GM23338 (cell line): Measurements from ENCODE around the gene SLC25A48. TPM values are rescaled to one million over a fixed set of nuclear protein-coding genes. Genes with fewer than 3 reads are reported as not detected.

Experiments
- ATAC-seq: fragments of 200-7000 bp; cut with Tn5 transposase; 3 replicates; pipeline ENCODE4 v1.9.1; 2020
- DNase-seq: peaks from one replicate; pipeline ENCODE4 v3.0.0-alpha.2; 2015; ENCODE audit warnings: low spot score
- H2AFZ ChIP-seq: fragments of 200-600 bp; sonication (generic); 2 replicates; pipeline ENCODE4 v1.8.0; 2016; ENCODE audit warnings: antibody characterized with exemption, mild to moderate bottlenecking, moderate library complexity
- H3F3A ChIP-seq: fragments of 200-600 bp; sonication (generic); replicated peaks from 2 replicates; pipeline ENCODE4 v1.8.0; 2017; ENCODE audit warnings: antibody characterized with exemption, mixed run types, low read depth
- H3K27ac ChIP-seq: fragments of 200-600 bp; sonication (generic); 2 replicates; pipeline ENCODE4 v1.6.1; 2016; ENCODE audit warnings: low read depth
- H3K27me3 ChIP-seq: fragments of 200-600 bp; sonication (generic); 2 replicates; pipeline ENCODE4 v1.8.0; 2016; ENCODE audit warnings: mild to moderate bottlenecking, mixed run types, moderate library complexity; ENCODE audit not compliant: insufficient read depth
- H3K36me3 ChIP-seq: fragments of 200-600 bp; sonication (generic); 2 replicates; pipeline ENCODE4 v1.8.0; 2016; ENCODE audit warnings: mild to moderate bottlenecking; ENCODE audit not compliant: insufficient read depth
- H3K4me1 ChIP-seq: fragments of 200-600 bp; sonication (generic); 2 replicates; pipeline ENCODE4 v1.8.0; 2016; ENCODE audit warnings: mild to moderate bottlenecking, moderate library complexity; ENCODE audit not compliant: insufficient read depth
- H3K4me2 ChIP-seq: fragments of 200-600 bp; sonication (generic); 2 replicates; pipeline ENCODE4 v1.7.1; 2017; ENCODE audit warnings: mixed run types
- H3K4me3 ChIP-seq: fragments of 200-600 bp; sonication (generic); 2 replicates; pipeline ENCODE4 v1.6.1; 2016; ENCODE audit warnings: mixed run types
- H3K79me2 ChIP-seq: fragments of 200-600 bp; sonication (generic); replicated peaks from 2 replicates; pipeline ENCODE4 v1.8.0; 2017; ENCODE audit warnings: mild to moderate bottlenecking; ENCODE audit not compliant: insufficient read depth
- H3K9me2 ChIP-seq: fragments of 200-600 bp; sonication (generic); 2 replicates; pipeline ENCODE4 v1.8.0; 2017; ENCODE audit not compliant: insufficient read depth
- H4K20me1 ChIP-seq: fragments of 200-600 bp; sonication (generic); replicated peaks from 2 replicates; pipeline ENCODE4 v1.8.0; 2017; ENCODE audit warnings: mild to moderate bottlenecking; ENCODE audit not compliant: insufficient read depth
- H3K27ac Mint-ChIP-seq: 2 replicates; pipeline ENCODE4 v1.8.0; 2020; ENCODE audit warnings: inconsistent platforms, mild to moderate bottlenecking, moderate library complexity, mixed read lengths
- H3K27me3 Mint-ChIP-seq: 3 replicates; pipeline ENCODE4 v1.8.0; 2022; ENCODE audit warnings: low read depth, mild to moderate bottlenecking, moderate library complexity, mixed read lengths, inconsistent platforms; ENCODE audit not compliant: insufficient read depth, poor library complexity
- H3K36me3 Mint-ChIP-seq: 3 replicates; pipeline ENCODE4 v1.8.0; 2021; ENCODE audit warnings: low read depth, mild to moderate bottlenecking, inconsistent platforms, moderate library complexity, mixed read lengths
- H3K4me1 Mint-ChIP-seq: 3 replicates; pipeline ENCODE4 v1.8.0; 2020; ENCODE audit warnings: mild to moderate bottlenecking, inconsistent platforms, mixed read lengths
- H3K4me3 Mint-ChIP-seq: 3 replicates; pipeline ENCODE4 v1.8.0; 2021; ENCODE audit warnings: moderate library complexity, mild to moderate bottlenecking, inconsistent platforms, mixed read lengths
- H3K9me3 Mint-ChIP-seq: 3 replicates; pipeline ENCODE4 v1.8.0; 2020; ENCODE audit warnings: moderate library complexity, mild to moderate bottlenecking, inconsistent platforms, mixed read lengths
- CREB1 ChIP-seq: fragments of 250-450 bp; sonication (Bioruptor Pico); IDR thresholded peaks from 2 replicates; pipeline ENCODE4 v1.5.0; 2020; ENCODE audit warnings: low read depth, mild to moderate bottlenecking, moderate library complexity
- CTCF ChIP-seq, 2 experiments: fragments of 200-600 bp in 1 of 2; sonication (generic) in 1 of 2; conservative IDR thresholded peaks; 2 replicates each; pipeline versions ENCODE4 v1.5.1 to v1.6.1; 2016 to 2017; ENCODE audit warnings: antibody characterized with exemption in 2 of 2, low read depth in 2 of 2, mild to moderate bottlenecking in 2 of 2, moderate library complexity in 1 of 2
- EZH2 ChIP-seq: fragments of 200-600 bp; sonication (generic); IDR thresholded peaks from one replicate; pipeline ENCODE4 v1.8.0; 2017; ENCODE audit warnings: antibody characterized with exemption, mild to moderate bottlenecking, low read depth; ENCODE audit not compliant: unreplicated experiment
- EZH2phosphoT487 ChIP-seq: fragments of 200-600 bp; sonication (generic); IDR thresholded peaks from one replicate; pipeline ENCODE4 v1.8.1; 2018; ENCODE audit warnings: antibody characterized with exemption; ENCODE audit not compliant: unreplicated experiment
- JUNB ChIP-seq: IDR thresholded peaks from one replicate; pipeline ENCODE4 v1.6.1; 2016; ENCODE audit warnings: antibody characterized with exemption; ENCODE audit not compliant: unreplicated experiment
- NANOG ChIP-seq: IDR thresholded peaks from 2 replicates; pipeline ENCODE4 v1.6.1; 2016; ENCODE audit warnings: antibody characterized with exemption, borderline replicate concordance
- POLR2AphosphoS5 ChIP-seq: IDR thresholded peaks from 2 replicates; pipeline ENCODE4 v1.6.1; 2016; ENCODE audit warnings: antibody characterized with exemption, low read depth
- STAT1 ChIP-seq: IDR thresholded peaks from one replicate; pipeline ENCODE4 v1.6.1; 2016; ENCODE audit warnings: antibody characterized with exemption; ENCODE audit not compliant: unreplicated experiment
- ZNF114 ChIP-seq: fragments of 250-450 bp; sonication (Bioruptor Pico); IDR thresholded peaks from 2 replicates; pipeline ENCODE4 v1.5.0; 2020; ENCODE audit warnings: mild to moderate bottlenecking, moderate library complexity
- ZNF331 ChIP-seq: fragments of 250-450 bp; sonication (Bioruptor Pico); IDR thresholded peaks from 2 replicates; pipeline ENCODE4 v1.5.0; 2020; ENCODE audit warnings: low read depth, mild to moderate bottlenecking, moderate library complexity
- polyA plus RNA-seq: library from polyadenylated mRNA; unstranded; fragments of >200 nt; fragmentation: Nextera tagmentation; extraction: Ambion mirVana; gene quantifications from 2 replicates; pipeline ENCODE4 v1.2.1, GENCODE V29; 2016
- total RNA-seq: library from RNA; depleted of rRNA; stranded (reverse); fragments of >200 nt; shearing (Covaris generic); gene quantifications from 2 replicates; pipeline ENCODE4 v1.2.3, GENCODE V29; 2014
- TF ChIP-seq, protein P1 (sequence below): fragments of 250-450 bp; sonication (Bioruptor Pico); IDR thresholded peaks from 2 replicates; pipeline ENCODE4 v1.5.0; 2020; ENCODE audit warnings: mild to moderate bottlenecking, moderate library complexity
- TF ChIP-seq, protein P2 (sequence below): IDR thresholded peaks from one replicate; pipeline ENCODE4 v1.6.1; 2018; ENCODE audit warnings: antibody characterized with exemption; ENCODE audit not compliant: unreplicated experiment
- TF ChIP-seq, protein P3 (sequence below): IDR thresholded peaks from 2 replicates; pipeline ENCODE4 v1.6.1; 2016; ENCODE audit warnings: antibody characterized with exemption

Gene SLC25A48
- total and polyA plus RNA-seq, 2 experiments from 2014 or later, result 1.1 to 1.5 TPM

- TF ChIP-seq ZNF331 (CRISPR knock-in tag) (no peak), STAT1 (no peak), NANOG (no peak), CTCF (conservative IDR thresholded peaks at IDR 0.05; ENCODE audit: low read depth in 2 of 2) (no peak), ZNF114 (no peak), EZH2phosphoT487 (no peak), EZH2 (no peak), JUNB (no peak), POLR2AphosphoS5 (no peak), CREB1 (CRISPR knock-in tag) (no peak)
- TF ChIP-seq, protein P1, sequence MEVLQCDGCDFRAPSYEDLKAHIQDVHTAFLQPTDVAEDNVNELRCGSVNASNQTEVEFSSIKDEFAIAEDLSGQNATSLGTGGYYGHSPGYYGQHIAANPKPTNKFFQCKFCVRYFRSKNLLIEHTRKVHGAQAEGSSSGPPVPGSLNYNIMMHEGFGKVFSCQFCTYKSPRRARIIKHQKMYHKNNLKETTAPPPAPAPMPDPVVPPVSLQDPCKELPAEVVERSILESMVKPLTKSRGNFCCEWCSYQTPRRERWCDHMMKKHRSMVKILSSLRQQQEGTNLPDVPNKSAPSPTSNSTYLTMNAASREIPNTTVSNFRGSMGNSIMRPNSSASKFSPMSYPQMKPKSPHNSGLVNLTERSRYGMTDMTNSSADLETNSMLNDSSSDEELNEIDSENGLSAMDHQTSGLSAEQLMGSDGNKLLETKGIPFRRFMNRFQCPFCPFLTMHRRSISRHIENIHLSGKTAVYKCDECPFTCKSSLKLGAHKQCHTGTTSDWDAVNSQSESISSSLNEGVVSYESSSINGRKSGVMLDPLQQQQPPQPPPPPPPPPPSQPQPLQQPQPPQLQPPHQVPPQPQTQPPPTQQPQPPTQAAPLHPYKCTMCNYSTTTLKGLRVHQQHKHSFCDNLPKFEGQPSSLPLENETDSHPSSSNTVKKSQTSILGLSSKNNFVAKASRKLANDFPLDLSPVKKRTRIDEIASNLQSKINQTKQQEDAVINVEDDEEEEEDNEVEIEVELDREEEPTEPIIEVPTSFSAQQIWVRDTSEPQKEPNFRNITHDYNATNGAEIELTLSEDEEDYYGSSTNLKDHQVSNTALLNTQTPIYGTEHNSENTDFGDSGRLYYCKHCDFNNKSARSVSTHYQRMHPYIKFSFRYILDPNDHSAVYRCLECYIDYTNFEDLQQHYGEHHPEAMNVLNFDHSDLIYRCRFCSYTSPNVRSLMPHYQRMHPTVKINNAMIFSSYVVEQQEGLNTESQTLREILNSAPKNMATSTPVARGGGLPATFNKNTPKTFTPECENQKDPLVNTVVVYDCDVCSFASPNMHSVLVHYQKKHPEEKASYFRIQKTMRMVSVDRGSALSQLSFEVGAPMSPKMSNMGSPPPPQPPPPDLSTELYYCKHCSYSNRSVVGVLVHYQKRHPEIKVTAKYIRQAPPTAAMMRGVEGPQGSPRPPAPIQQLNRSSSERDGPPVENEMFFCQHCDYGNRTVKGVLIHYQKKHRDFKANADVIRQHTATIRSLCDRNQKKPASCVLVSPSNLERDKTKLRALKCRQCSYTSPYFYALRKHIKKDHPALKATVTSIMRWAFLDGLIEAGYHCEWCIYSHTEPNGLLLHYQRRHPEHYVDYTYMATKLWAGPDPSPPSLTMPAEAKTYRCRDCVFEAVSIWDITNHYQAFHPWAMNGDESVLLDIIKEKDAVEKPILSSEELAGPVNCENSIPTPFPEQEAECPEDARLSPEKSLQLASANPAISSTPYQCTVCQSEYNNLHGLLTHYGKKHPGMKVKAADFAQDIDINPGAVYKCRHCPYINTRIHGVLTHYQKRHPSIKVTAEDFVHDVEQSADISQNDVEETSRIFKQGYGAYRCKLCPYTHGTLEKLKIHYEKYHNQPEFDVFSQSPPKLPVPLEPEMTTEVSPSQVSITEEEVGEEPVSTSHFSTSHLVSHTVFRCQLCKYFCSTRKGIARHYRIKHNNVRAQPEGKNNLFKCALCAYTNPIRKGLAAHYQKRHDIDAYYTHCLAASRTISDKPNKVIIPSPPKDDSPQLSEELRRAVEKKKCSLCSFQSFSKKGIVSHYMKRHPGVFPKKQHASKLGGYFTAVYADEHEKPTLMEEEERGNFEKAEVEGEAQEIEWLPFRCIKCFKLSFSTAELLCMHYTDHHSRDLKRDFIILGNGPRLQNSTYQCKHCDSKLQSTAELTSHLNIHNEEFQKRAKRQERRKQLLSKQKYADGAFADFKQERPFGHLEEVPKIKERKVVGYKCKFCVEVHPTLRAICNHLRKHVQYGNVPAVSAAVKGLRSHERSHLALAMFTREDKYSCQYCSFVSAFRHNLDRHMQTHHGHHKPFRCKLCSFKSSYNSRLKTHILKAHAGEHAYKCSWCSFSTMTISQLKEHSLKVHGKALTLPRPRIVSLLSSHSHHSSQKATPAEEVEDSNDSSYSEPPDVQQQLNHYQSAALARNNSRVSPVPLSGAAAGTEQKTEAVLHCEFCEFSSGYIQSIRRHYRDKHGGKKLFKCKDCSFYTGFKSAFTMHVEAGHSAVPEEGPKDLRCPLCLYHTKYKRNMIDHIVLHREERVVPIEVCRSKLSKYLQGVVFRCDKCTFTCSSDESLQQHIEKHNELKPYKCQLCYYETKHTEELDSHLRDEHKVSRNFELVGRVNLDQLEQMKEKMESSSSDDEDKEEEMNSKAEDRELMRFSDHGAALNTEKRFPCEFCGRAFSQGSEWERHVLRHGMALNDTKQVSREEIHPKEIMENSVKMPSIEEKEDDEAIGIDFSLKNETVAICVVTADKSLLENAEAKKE (CRISPR knock-in tag), result no peak
- TF ChIP-seq, protein P2, sequence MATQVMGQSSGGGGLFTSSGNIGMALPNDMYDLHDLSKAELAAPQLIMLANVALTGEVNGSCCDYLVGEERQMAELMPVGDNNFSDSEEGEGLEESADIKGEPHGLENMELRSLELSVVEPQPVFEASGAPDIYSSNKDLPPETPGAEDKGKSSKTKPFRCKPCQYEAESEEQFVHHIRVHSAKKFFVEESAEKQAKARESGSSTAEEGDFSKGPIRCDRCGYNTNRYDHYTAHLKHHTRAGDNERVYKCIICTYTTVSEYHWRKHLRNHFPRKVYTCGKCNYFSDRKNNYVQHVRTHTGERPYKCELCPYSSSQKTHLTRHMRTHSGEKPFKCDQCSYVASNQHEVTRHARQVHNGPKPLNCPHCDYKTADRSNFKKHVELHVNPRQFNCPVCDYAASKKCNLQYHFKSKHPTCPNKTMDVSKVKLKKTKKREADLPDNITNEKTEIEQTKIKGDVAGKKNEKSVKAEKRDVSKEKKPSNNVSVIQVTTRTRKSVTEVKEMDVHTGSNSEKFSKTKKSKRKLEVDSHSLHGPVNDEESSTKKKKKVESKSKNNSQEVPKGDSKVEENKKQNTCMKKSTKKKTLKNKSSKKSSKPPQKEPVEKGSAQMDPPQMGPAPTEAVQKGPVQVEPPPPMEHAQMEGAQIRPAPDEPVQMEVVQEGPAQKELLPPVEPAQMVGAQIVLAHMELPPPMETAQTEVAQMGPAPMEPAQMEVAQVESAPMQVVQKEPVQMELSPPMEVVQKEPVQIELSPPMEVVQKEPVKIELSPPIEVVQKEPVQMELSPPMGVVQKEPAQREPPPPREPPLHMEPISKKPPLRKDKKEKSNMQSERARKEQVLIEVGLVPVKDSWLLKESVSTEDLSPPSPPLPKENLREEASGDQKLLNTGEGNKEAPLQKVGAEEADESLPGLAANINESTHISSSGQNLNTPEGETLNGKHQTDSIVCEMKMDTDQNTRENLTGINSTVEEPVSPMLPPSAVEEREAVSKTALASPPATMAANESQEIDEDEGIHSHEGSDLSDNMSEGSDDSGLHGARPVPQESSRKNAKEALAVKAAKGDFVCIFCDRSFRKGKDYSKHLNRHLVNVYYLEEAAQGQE, result no peak
- TF ChIP-seq, protein P3, sequence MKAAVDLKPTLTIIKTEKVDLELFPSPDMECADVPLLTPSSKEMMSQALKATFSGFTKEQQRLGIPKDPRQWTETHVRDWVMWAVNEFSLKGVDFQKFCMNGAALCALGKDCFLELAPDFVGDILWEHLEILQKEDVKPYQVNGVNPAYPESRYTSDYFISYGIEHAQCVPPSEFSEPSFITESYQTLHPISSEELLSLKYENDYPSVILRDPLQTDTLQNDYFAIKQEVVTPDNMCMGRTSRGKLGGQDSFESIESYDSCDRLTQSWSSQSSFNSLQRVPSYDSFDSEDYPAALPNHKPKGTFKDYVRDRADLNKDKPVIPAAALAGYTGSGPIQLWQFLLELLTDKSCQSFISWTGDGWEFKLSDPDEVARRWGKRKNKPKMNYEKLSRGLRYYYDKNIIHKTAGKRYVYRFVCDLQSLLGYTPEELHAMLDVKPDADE, result no peak
- no peak overlapping the region for H3K4me2 ChIP-seq
- DNase-seq, result no peak
Measured at GRCh38 chr5:135821802-135822201, 12.7 kb upstream of the SLC25A48 start.

More at GRCh38 chr5:135821802-135822201, 12.7 kb upstream of the SLC25A48 start:
- no peaks in the 10 kb centered on the region for H3K4me1 ChIP-seq
- Mint-ChIP-seq H3K4me3 (no peak overlapping the region), H3K4me1 (peaks cover 18% of the 10 kb centered on the region), H3K27me3 (peaks cover 17% of the 10 kb centered on the region), H3K27ac (peak overlapping the region; percentile 80; the same call in 1 of the 2 replicates), H3K36me3 (no peaks in the 10 kb centered on the region), H3K9me3 (no peaks in the 10 kb centered on the region)
- no peaks in the 10 kb centered on the region for H3K36me3 ChIP-seq
- peaks cover 18% of the 10 kb centered on the region for H3K9me2 ChIP-seq
- H3K27me3 ChIP-seq, result no peaks in the 10 kb centered on the region
- no peaks in the 10 kb centered on the region for H3K79me2 ChIP-seq
- no peak overlapping the region for H3K4me3 ChIP-seq
- no peak overlapping the region for H3K27ac ChIP-seq
- H3F3A ChIP-seq, result no peaks in the 10 kb centered on the region
- H2AFZ ChIP-seq, result no peak overlapping the region
- no peaks in the 10 kb centered on the region for H4K20me1 ChIP-seq
- ATAC-seq, result no peak
